T47D (cell line): ENCODE results near the gene HRK.

Experiments used
- DNase-seq, 2 experiments: peaks; one replicate each; pipeline versions ENCODE4 v3.0.0 to v3.0.0-alpha.2; 2011 to 2012; ENCODE audit warnings: low read depth in 1 of 2, low spot score in 1 of 2
- JUND ChIP-seq: IDR thresholded peaks from 2 replicates; pipeline ENCODE4 v1.6.1; 2012; ENCODE audit warnings: low read depth
- in situ Hi-C: cut with HindIII; loops from 2 replicates; pipeline ENCODE4 v1.10.0; 2016; ENCODE audit warnings: low sequenced_read_pairs, low pct_unique_long_range_greater_than_20kb

Gene HRK

GRCh38 chr12:116813271-116814041 is 67.8 kb downstream of the HRK start:
- in situ Hi-C loops, result no loop called here
- TF ChIP-seq JUND, result no peak
- no peak for DNase-seq

GRCh38 chr12:116812238-116812637 is 69.0 kb downstream of the HRK start:
- in situ Hi-C loops, result no loop called here
- no peak for TF ChIP-seq JUND
- no peak for DNase-seq

- TF ChIP-seq JUND, result no peak
- in situ Hi-C loops, result no loop called here
- DNase-seq, result no peak
These were observed 72.8 kb downstream of the HRK start for GRCh38 chr12:116808113-116809105.

DNA sequence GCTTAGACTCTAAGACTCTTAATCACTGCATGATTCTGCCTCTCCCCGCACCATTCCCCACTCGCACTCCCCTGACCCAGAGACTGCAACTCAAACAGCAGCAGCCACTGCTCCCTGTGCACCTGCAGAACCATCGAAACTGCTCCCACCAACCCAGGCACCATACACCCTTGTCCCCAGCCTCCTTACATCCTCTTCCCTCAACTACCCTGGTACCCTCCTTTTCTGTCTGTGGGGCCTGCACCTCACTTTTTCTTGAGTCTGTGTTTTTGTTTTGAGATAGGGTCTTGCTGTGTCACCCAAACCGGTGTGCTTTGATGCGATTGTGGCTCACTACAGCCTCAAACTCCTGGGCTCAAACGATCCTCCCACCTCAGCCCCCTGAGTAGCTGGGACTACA is 73.7 kb downstream of the HRK start:
- TF ChIP-seq JUND, result no peak
- DNase-seq, result no peak
- in situ Hi-C loops, result no loop called here

DNA sequence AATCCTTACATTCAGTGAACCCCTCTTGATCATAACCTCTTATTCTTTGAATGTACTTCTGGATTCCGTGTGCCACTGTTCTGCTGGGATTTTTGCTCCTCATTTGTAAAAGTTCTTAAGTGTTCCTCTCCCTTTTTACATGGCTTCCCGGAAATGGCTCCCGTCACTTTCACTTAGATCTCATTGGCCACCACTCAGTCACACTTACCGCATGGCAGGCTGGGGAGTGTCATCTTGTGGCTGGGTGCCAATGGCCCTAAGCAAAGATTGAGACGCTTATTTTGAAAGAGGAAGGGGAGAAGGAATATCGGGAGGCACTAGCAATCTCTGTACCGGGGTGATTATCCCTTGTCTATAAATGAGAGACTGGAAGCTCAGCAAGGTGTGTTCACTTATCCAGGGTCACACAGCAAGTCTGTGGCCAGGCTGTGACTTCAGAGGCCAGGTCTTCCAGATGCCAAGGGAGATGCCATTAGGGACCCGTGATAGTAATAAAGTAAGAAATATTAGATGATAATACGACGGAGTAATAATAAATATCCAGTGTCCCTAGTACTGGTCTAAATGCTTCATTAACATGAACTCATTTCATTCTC is 74.3 kb downstream of the HRK start:
- in situ Hi-C loops, result no loop called here
- TF ChIP-seq JUND, result no peak
- no peak for DNase-seq
